Measurements from ENCODE around the gene ELOVL5.

Gene ELOVL5

DNA sequence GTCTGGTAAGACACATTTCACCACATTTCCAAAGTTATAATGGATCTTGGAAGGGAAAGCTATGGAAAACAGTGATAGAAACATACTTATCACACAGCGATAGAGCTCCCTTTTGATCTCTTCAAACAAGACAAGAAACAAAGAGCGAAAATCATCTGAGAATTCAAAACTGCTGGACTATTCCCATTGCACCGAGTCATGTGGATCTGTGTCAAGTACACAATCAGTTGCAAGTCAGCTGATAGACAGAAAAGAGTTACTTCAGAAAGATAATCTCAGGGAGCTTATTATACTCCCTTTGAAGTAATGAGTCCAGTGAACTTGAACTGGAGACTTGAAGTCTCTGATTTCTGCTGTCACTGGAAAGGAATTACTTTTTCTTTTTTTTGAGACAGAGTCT lies 110.4 kb downstream of the ELOVL5 start:
- no peak for DNase-seq (ENCODE audit: low read depth)
- no peak overlapping the region for H3K4me3 ChIP-seq (ENCODE audit: low read depth, low read length)
- TF ChIP-seq, protein P1, sequence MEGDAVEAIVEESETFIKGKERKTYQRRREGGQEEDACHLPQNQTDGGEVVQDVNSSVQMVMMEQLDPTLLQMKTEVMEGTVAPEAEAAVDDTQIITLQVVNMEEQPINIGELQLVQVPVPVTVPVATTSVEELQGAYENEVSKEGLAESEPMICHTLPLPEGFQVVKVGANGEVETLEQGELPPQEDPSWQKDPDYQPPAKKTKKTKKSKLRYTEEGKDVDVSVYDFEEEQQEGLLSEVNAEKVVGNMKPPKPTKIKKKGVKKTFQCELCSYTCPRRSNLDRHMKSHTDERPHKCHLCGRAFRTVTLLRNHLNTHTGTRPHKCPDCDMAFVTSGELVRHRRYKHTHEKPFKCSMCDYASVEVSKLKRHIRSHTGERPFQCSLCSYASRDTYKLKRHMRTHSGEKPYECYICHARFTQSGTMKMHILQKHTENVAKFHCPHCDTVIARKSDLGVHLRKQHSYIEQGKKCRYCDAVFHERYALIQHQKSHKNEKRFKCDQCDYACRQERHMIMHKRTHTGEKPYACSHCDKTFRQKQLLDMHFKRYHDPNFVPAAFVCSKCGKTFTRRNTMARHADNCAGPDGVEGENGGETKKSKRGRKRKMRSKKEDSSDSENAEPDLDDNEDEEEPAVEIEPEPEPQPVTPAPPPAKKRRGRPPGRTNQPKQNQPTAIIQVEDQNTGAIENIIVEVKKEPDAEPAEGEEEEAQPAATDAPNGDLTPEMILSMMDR (conservative IDR thresholded peaks at IDR 0.05; ENCODE audit: low read depth, low read length), result no peak

DNA sequence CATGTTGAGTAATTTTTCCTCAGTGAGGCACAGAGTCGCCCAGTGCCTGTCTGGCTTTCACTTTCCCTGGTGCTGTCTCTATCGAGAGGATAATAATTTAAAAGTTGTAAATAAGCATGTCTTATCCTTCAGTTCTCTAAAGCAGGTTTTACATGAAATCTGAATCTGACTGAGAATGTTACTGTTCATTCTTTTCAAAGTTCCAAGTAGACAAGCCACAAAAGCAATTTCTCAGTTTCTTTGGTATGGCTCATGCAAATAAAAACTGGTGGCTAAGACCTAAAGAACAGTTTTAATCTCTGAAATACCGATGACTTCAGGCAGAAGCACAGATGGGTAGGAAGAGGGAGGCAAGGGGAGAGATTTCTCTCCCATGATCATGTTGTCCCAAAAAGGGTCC lies 112.5 kb downstream of the ELOVL5 start:
- no peak for DNase-seq (ENCODE audit: low read depth)
- no peak overlapping the region for H3K4me3 ChIP-seq (ENCODE audit: low read depth, low read length)

DNA sequence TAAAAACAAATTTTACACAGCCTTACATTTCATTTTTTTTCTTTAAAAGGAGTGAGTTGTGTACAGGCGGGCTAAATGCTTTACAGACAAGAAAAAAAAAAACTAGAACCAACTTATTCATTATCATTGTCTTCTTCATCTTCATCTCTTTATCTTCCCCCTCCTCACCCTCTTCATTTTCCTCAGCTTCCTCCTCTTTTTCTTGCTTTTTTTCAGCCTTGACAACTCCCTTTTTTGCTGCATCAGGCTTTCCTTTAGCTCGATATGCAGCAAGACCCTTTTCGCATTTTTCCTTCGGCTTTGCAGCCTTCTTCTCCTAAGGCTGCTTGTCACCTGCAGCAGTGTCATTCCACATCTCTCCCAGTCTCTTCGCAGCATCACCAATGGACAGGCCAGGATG lies 113.2 kb downstream of the ELOVL5 start:
- DNase-seq (ENCODE audit: low read depth), result no peak
- TF ChIP-seq, protein P1 (conservative IDR thresholded peaks at IDR 0.05; ENCODE audit: low read depth, low read length), result no peak
- no peak overlapping the region for H3K4me3 ChIP-seq (ENCODE audit: low read depth, low read length)

More for the DNA sequence above, 112.5 kb downstream of the ELOVL5 start:
- TF ChIP-seq, protein P1 (conservative IDR thresholded peaks at IDR 0.05; ENCODE audit: low read depth, low read length), result no peak

DNA sequence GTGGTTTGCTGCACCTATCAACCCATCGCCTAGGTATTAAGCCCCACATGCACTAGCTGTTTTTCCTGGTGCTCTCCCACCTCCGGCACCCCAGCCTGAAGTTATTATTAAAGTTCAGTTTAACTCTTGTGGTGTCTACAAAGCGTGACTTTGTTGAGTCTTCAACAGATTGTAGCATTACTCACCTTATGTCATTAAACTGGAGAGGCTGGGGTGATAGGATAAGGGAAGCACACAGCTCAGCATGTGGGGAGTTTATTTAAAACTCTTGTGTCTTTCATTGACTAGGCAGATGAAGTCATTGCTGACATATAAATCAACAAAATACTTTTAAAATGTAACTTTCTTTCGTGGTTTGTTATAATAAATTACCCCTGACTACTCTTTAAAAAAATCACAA lies 115.4 kb downstream of the ELOVL5 start:
- no peak overlapping the region for H3K4me3 ChIP-seq (ENCODE audit: low read depth, low read length)
- DNase-seq (ENCODE audit: low read depth), result peak; percentile 32
- TF ChIP-seq, protein P1 (conservative IDR thresholded peaks at IDR 0.05; ENCODE audit: low read depth, low read length), result no peak

DNA sequence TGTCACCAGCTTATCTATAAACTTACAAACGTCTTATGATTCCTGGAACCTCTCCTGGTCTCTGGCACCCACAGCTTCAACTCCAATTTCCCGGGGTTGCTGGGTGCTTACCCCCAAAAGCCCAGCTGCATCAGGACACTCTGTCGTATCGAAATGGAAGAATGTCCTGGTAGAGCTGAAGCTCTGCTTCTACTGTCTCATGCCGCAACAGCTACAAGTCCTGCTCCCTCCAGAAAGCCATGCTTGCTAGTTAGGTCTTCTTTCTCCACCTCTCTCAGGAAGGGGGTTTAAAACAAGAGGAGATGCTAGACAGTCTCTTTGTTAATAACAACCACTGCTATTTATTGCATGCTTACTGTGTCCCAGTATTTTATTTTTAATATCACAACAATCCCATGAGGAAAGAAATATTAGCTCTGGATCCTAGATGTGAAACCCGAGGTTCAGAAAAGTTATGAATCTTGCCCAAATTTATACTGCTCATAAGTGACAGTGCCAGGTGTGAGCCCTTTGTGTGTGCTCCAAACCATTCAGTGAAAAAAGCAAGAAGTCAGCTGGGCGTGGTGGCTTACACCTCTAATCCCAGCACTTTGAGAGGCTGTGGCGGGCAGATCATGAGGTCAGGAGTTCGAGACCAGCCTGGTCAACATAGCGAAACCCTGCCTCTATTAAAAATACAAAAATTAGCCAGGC lies 117.8 kb downstream of the ELOVL5 start:
- no peak overlapping the region for H3K4me3 ChIP-seq (ENCODE audit: low read depth, low read length)
- DNase-seq (ENCODE audit: low read depth), result no peak
- TF ChIP-seq, protein P1 (conservative IDR thresholded peaks at IDR 0.05; ENCODE audit: low read depth, low read length), result no peak

- TF ChIP-seq, protein P1 (conservative IDR thresholded peaks at IDR 0.05; ENCODE audit: low read depth, low read length), result no peak
- DNase-seq (ENCODE audit: low read depth), result no peak
- no peak overlapping the region for H3K4me3 ChIP-seq (ENCODE audit: low read depth, low read length)
Measured at GRCh38 chr6:53227847-53228246, 120.9 kb downstream of the ELOVL5 start.

- DNase-seq (ENCODE audit: low read depth), result no peak
- TF ChIP-seq, protein P1 (conservative IDR thresholded peaks at IDR 0.05; ENCODE audit: low read depth, low read length), result no peak
Measured at GRCh38 chr6:53220605-53221004, 128.1 kb downstream of the ELOVL5 start.

More at GRCh38 chr6:53220605-53221004, 128.1 kb downstream of the ELOVL5 start:
- no peak overlapping the region for H3K4me3 ChIP-seq (ENCODE audit: low read depth, low read length)
